BJ (cell line): ENCODE results near the gene COA8. TPM values are rescaled to one million over a fixed set of nuclear protein-coding genes. Genes with fewer than 3 reads are reported as not detected.

Source experiments
- CTCF ChIA-PET: fragments of 350-600 bp; formaldehyde crosslinking; extraction: SDS; loops from one replicate; lab custom pipeline; 2021; ENCODE audit warnings: antibody characterized with exemption, inconsistent platforms; lab: Yijun Ruan, JAX
- POLR2A ChIA-PET: fragments of 300-600 bp; sonication (Branson Sonifier 250); formaldehyde crosslinking; extraction: SDS; loops from one replicate; lab custom pipeline; 2021; ENCODE audit warnings: antibody characterized with exemption; lab: Charles Lee
- DNase-seq: peaks from one replicate; pipeline ENCODE4 v3.0.0-alpha.2; 2011; ENCODE audit warnings: low read depth
- H3K27me3 ChIP-seq: 2 replicates; pipeline ENCODE4 v1.6.0; 2011; ENCODE audit warnings: low read length; ENCODE audit not compliant: control insufficient read depth, insufficient read depth
- H3K36me3 ChIP-seq: 2 replicates; pipeline ENCODE4 v1.5.1; 2011; ENCODE audit warnings: low read length; ENCODE audit not compliant: control insufficient read depth, insufficient read depth
- H3K4me3 ChIP-seq: 2 replicates; pipeline ENCODE4 v1.5.1; 2011; ENCODE audit warnings: low read depth, mild to moderate bottlenecking, control low read depth, low read length
- CTCF ChIP-seq: IDR thresholded peaks from 2 replicates; pipeline ENCODE4 v1.5.1; 2011; ENCODE audit warnings: low read depth, mild to moderate bottlenecking, control low read depth, inconsistent platforms, low read length, moderate library complexity; ENCODE audit not compliant: insufficient read depth
- polyA plus RNA-seq: library from polyadenylated mRNA; depleted of rRNA; stranded (reverse); fragments of >200 nt; gene quantifications from 2 replicates; pipeline ENCODE4 v1.2.3, GENCODE V29; 2011

Gene COA8
- polyA plus RNA-seq, 1 experiment: 16.9 TPM

GRCh38 chr14:103621860-103622259, 59.1 kb downstream of the COA8 start:
- no peak overlapping the region for H3K4me3 ChIP-seq
- no peak for TF ChIP-seq CTCF
- ChIA-PET POLR2A (no interaction called here), CTCF (no interaction called here)
- no peaks in the 10 kb centered on the region for H3K36me3 ChIP-seq
- no peaks in the 10 kb centered on the region for H3K27me3 ChIP-seq
- DNase-seq: no peak

- ChIA-PET POLR2A (no interaction called here), CTCF (no interaction called here)
- H3K4me3 ChIP-seq: no peak overlapping the region
- DNase-seq: no peak
- H3K27me3 ChIP-seq: no peaks in the 10 kb centered on the region
- no peaks in the 10 kb centered on the region for H3K36me3 ChIP-seq
- no peak for TF ChIP-seq CTCF
Observed at GRCh38 chr14:103623308-103623707, 60.5 kb downstream of the COA8 start.

GRCh38 chr14:103623883-103624482, 61.2 kb downstream of the COA8 start:
- POLR2A ChIA-PET: interaction anchor here (0.5 kb wide), 1 partner anchor 30 kb away, joined by 6 read pairs; no protein-coding TSS in a partner anchor
- no peak overlapping the region for H3K4me3 ChIP-seq
- no peak for TF ChIP-seq CTCF
- CTCF ChIA-PET: no interaction called here
- H3K36me3 ChIP-seq: no peaks in the 10 kb centered on the region
- no peaks in the 10 kb centered on the region for H3K27me3 ChIP-seq
- DNase-seq: no peak

GRCh38 chr14:103624860-103625259, 62.1 kb downstream of the COA8 start:
- Histone ChIP-seq H3K27me3 (no peaks in the 10 kb centered on the region), H3K4me3 (no peak overlapping the region), H3K36me3 (no peaks in the 10 kb centered on the region)
- POLR2A ChIA-PET: no interaction called here
- CTCF ChIA-PET: interaction anchor here (1.5 kb wide), 1 partner anchor 8 kb away, joined by 5 read pairs; no protein-coding TSS in a partner anchor
- TF ChIP-seq CTCF: no peak
- no peak for DNase-seq

- H3K27me3 ChIP-seq: no peaks in the 10 kb centered on the region
- H3K4me3 ChIP-seq: no peak overlapping the region
- ChIA-PET POLR2A (interaction anchor here (0.6 kb wide), 1 partner anchor 1056 kb away, joined by 6 read pairs; no protein-coding TSS in a partner anchor), CTCF (interaction anchor here (1.5 kb wide), 1 partner anchor 8 kb away, joined by 5 read pairs; no protein-coding TSS in a partner anchor)
- no peak for TF ChIP-seq CTCF
- no peak for DNase-seq
- H3K36me3 ChIP-seq: no peaks in the 10 kb centered on the region
Observed at GRCh38 chr14:103625356-103626095, 62.8 kb downstream of the COA8 start.
